ENCODE measurements around the gene TMEM38B.

The TMEM38B gene, protein sequence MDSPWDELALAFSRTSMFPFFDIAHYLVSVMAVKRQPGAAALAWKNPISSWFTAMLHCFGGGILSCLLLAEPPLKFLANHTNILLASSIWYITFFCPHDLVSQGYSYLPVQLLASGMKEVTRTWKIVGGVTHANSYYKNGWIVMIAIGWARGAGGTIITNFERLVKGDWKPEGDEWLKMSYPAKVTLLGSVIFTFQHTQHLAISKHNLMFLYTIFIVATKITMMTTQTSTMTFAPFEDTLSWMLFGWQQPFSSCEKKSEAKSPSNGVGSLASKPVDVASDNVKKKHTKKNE

DNA sequence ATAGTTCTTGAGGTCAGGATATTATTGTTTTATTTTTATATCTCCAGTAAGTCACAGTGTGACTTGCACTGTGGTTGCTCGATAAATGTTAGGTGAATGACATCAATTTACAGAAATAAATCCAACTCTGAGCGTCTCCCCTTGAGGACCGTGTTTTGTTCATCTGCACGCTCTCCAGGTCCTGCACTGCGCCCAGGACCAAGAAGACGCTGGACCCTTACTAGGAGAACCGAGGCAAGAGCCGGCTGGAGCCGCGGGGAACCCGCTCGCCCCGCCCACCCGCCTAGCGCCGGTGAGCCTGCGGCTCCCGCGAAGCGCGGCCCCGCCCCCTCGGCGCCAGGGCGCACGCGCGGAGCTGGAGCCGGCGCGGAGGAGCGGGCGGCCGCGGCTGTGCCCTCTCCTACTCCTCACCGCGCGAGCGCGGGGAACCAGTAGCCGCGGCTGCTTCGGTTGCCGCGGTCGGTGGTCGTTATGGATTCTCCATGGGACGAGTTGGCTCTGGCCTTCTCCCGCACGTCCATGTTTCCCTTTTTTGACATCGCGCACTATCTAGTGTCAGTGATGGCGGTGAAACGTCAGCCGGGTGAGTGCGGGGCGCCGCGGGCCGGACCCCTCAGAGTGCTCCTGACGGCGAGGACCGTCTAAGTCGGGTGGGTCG is at the start of gene TMEM38B:
TMEM38B (plus strand) TSS at position 352 of the 658 bp plus-strand sequence; CDS start at position 472, 120 bp downstream.
- Mint-ChIP-seq H3K4me3 (peak within 1 kb of the TSS; percentile 87 to 94 (median 89)), H3K27me3 (ENCODE audit: low read depth) (peaks cover 38% of the 10 kb centered on the region), H3K9me3 (no peaks in the 10 kb centered on the region), H3K27ac (peak within 1 kb of the TSS in 2 of 3 experiments; percentile 1 to 10), H3K4me1 (peaks cover 40% of the 10 kb centered on the region), H3K36me3 (ENCODE audit: low read depth) (no peaks in the 10 kb centered on the region)
- TF ChIP-seq, protein P1, sequence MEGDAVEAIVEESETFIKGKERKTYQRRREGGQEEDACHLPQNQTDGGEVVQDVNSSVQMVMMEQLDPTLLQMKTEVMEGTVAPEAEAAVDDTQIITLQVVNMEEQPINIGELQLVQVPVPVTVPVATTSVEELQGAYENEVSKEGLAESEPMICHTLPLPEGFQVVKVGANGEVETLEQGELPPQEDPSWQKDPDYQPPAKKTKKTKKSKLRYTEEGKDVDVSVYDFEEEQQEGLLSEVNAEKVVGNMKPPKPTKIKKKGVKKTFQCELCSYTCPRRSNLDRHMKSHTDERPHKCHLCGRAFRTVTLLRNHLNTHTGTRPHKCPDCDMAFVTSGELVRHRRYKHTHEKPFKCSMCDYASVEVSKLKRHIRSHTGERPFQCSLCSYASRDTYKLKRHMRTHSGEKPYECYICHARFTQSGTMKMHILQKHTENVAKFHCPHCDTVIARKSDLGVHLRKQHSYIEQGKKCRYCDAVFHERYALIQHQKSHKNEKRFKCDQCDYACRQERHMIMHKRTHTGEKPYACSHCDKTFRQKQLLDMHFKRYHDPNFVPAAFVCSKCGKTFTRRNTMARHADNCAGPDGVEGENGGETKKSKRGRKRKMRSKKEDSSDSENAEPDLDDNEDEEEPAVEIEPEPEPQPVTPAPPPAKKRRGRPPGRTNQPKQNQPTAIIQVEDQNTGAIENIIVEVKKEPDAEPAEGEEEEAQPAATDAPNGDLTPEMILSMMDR (IDR thresholded peaks at IDR 0.05; ENCODE audit: unreplicated experiment in 3 of 3), result no peak

DNA sequence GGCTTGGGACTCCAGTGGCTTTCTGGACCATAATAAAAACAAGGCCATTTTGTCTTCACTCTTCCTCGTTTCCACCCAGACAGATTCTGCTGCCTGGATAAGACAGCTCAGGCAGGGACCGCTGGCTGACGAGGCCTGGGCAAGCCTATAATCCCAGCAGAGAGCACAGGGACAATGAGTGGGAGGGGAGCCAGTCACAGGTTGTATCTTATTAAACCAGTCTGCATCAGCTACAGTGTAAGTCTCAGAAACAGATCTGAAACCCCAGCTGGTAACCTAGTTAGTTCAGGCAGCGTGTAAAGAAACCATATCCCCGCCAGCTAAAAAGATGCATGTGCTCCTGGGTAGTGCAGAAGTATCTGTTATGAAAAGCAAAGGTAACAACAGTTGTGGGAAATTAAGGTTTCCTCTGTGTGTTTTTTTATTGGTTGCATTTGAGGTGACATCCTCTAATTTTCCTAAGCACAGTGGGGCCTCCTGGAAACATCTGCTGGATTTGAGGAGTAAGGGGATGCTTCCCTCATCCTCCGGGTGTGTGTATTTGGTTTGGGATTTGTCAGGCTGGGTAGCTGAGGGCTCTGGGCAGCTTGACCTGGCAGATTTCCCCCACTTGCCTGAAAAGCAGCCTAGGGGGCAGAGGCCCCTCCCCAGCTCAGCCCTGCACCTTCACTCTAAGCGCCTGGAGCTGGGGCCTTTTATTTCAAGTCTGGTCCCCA is 47.3 kb upstream of the TMEM38B start:
- Mint-ChIP-seq H3K27ac (no peak overlapping the region), H3K36me3 (ENCODE audit: low read depth) (peaks cover 6% of the 10 kb centered on the region)
- TF ChIP-seq, protein P1 (IDR thresholded peaks at IDR 0.05; ENCODE audit: unreplicated experiment in 3 of 3), result no peak

DNA sequence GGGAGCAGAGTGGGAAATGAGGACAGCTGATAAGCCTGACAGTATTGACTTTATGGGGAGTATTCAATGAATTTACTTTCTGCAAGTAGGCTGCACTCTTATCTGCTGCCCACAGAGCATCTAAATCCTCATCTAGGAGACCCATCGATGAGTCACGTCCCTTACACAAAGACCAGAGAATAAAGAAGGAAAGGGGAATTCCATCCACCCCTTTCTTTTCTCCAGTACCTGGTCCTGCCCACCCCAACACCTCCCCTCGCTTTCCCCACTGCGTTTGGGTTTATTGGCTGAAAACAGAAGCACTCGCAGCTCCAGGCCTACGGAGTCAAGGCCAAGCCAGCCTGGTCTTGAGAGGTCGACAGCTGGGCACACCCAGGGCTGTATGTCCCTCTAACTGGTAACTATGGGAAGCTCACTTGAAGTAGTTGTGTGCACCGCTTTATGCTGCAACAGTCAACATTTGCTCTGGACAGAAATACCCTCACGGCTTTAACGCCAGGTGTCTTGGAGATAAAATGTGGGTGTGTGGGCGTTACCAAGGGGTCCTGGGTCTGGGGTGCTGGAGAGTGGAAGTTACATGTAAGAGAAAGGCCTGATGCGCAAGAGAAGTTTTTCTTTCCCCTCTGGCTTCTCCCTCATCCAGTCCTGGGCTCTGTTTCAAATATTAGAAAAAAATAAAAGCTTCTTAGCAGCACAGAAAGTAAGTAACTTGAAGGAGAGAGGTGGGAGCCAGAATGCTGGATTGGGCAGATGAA is 46.6 kb upstream of the TMEM38B start:
- peak overlapping the region in 1 of 3 experiments; percentile 22 for H3K4me3 Mint-ChIP-seq
- peaks cover 12% of the 10 kb centered on the region for H3K4me1 Mint-ChIP-seq
- TF ChIP-seq, protein P1 (IDR thresholded peaks at IDR 0.05; ENCODE audit: unreplicated experiment in 3 of 3), result no peak
- H3K27ac Mint-ChIP-seq, result peak overlapping the region in 1 of 3 experiments; percentile 53
- peaks cover 12% of the 10 kb centered on the region for H3K27me3 Mint-ChIP-seq (ENCODE audit: low read depth)
- H3K36me3 Mint-ChIP-seq (ENCODE audit: low read depth), result peaks cover 2% of the 10 kb centered on the region
- H3K9me3 Mint-ChIP-seq, result peaks cover 5% of the 10 kb centered on the region

More for the DNA sequence above, 47.3 kb upstream of the TMEM38B start:
- peaks cover 12% of the 10 kb centered on the region for H3K4me1 Mint-ChIP-seq
- H3K4me3 Mint-ChIP-seq, result no peak overlapping the region
- H3K9me3 Mint-ChIP-seq, result peaks cover 5% of the 10 kb centered on the region
- H3K27me3 Mint-ChIP-seq (ENCODE audit: low read depth), result peaks cover 8% of the 10 kb centered on the region

DNA sequence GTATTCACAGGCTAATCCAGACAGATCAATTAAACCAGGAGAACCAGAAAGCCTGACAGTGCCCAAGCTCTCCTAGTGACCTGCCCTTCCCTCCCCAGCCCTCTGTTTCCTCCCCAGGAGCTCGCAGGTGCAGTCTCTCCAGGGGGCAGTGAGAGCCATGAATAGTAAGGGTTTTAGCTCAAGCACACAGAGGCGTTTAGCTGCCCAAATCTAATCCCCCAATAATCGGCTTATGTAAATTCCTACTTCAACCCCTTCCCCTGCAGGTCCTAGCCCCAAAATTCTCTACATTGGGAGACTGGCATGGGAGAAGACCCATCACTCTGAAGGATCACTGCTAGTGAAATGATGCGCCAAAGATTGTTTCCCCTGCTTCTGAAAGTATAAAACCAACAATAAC is 42.5 kb upstream of the TMEM38B start:
- no peak overlapping the region for H3K4me3 Mint-ChIP-seq
- H3K36me3 Mint-ChIP-seq (ENCODE audit: low read depth), result no peaks in the 10 kb centered on the region
- TF ChIP-seq, protein P1 (IDR thresholded peaks at IDR 0.05; ENCODE audit: unreplicated experiment in 3 of 3), result no peak
- H3K4me1 Mint-ChIP-seq, result peaks cover 12% of the 10 kb centered on the region
- H3K27me3 Mint-ChIP-seq (ENCODE audit: low read depth), result peaks cover 38% of the 10 kb centered on the region
- no peak overlapping the region for H3K27ac Mint-ChIP-seq
- no peaks in the 10 kb centered on the region for H3K9me3 Mint-ChIP-seq

DNA sequence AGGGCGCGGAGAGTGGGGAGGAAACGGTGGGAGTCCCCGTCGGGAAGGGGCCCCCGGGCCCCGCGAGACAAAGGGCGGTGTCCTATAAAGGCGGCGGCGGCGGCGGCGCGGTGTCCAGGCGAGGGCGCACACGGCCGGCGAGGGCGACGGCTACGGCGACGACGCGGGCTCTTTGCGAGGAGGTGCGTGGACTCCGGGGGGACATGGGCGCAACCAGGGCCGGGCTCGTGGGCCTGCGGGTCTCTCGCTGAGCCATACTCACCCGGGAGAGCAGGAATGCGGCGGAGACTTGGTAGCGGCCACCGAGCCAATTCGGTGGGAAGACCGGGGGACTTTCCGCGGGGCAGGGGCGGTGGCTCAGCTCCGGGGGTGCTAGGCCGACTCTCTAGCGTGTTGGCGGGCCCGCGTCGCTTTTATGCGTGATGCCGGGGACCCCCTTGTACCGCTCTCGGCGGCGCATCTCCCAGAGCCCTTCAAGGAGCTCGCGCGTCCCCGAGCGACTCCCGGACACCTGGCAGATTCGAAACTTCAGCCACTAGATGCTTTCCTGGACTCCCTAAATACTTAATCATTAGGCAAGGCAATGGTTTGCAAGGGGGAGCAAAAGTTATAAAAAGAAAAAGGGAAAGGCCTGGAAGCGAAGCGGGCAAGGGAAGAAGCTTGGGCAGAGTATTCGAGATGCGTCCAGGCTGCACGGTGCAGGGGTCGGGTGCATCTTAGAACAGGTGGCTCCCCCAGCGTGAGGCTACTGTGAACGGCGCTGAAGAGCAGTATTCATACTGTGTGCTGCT is 38.0 kb upstream of the TMEM38B start:
- TF ChIP-seq, protein P1 (IDR thresholded peaks at IDR 0.05; ENCODE audit: unreplicated experiment in 3 of 3), result peak in 2 of 3 experiments; percentile 16 to 32
- peaks cover 64% of the 10 kb centered on the region for H3K27me3 Mint-ChIP-seq (ENCODE audit: low read depth)

More for the DNA sequence above, 38.0 kb upstream of the TMEM38B start:
- H3K4me3 Mint-ChIP-seq, result peak overlapping the region; percentile 82 to 84 (median 82)
- H3K9me3 Mint-ChIP-seq, result no peaks in the 10 kb centered on the region
- no peaks in the 10 kb centered on the region for H3K36me3 Mint-ChIP-seq (ENCODE audit: low read depth)
- H3K27ac Mint-ChIP-seq, result no peak overlapping the region
- peaks cover 16% of the 10 kb centered on the region for H3K4me1 Mint-ChIP-seq

Measured in nephron (organoid).